ENCODE data around the gene PCDHGB3. TPM values are rescaled to one million over a fixed set of nuclear protein-coding genes. Genes with fewer than 3 reads are reported as not detected.
"Not testable (repeated sequence)": the region's sequence is repeated elsewhere in the genome, so short reads cannot be mapped to it uniquely, and the experiment has no call there.

Gene PCDHGB3
- total RNA-seq, 1 experiment from 2014 or later: 1.6 TPM

- not testable (repeated sequence) for H4K91ac ChIP-seq (ENCODE audit: insufficient read length, low read depth, low read length); H3K56ac ChIP-seq (ENCODE audit: insufficient read length, low read depth, low read length); H3K27ac Mint-ChIP-seq; H2AFZ ChIP-seq (ENCODE audit: low read length); H2AK5ac ChIP-seq (ENCODE audit: insufficient read length, low read length); H3K14ac ChIP-seq (ENCODE audit: insufficient read depth, low read length); H2BK20ac ChIP-seq (ENCODE audit: low read depth, low read length, poor library complexity, severe bottlenecking); H4K5ac ChIP-seq (ENCODE audit: insufficient read length, low read depth, low read length); H3K9ac ChIP-seq (ENCODE audit: extremely low read depth, insufficient read length, low read length); H3K27me3 Mint-ChIP-seq (ENCODE audit: low read depth); H3K79me1 ChIP-seq (ENCODE audit: insufficient read depth, low read depth, low read length, poor library complexity, severe bottlenecking); H3K18ac ChIP-seq (ENCODE audit: insufficient read length, low read depth, low read length); H3K27me3 ChIP-seq (ENCODE audit: insufficient read depth, low read length); H4K8ac ChIP-seq (replicated peaks; ENCODE audit: insufficient read length, low read depth, low read length); H4K20me1 ChIP-seq (ENCODE audit: control insufficient read depth, insufficient read depth, insufficient read length); H2BK120ac ChIP-seq (ENCODE audit: low read depth, low read length, poor library complexity, severe bottlenecking); H3K4me1 Mint-ChIP-seq; H2BK5ac ChIP-seq (ENCODE audit: insufficient read length, low read length); H3K23me2 ChIP-seq (ENCODE audit: insufficient read length, low read depth, low read length, poor library complexity, severe bottlenecking); H3K79me2 ChIP-seq (ENCODE audit: insufficient read depth, low read length); H3K4me1 ChIP-seq (ENCODE audit: insufficient read depth, low read length); H3K27ac ChIP-seq (ENCODE audit: insufficient read length, low read depth, low read length); H2BK15ac ChIP-seq (ENCODE audit: low read depth, low read length); H3K23ac ChIP-seq (ENCODE audit: insufficient read length, low read depth, low read length); H3T11ph ChIP-seq (ENCODE audit: low read length); H3K4ac ChIP-seq (ENCODE audit: low read depth, low read length); H3K4me2 ChIP-seq (ENCODE audit: insufficient read depth, insufficient read length, low read length); H2BK12ac ChIP-seq (ENCODE audit: insufficient read length, low read depth, low read length); H3K4me3 Mint-ChIP-seq
- H3K9me3 ChIP-seq (ENCODE audit: control insufficient read depth, low read depth, low read length): peaks cover 30% of the 10 kb centered on the region
- Mint-ChIP-seq H3K9me3 (peaks cover 59 to 70% of the 10 kb centered on the region in 2 experiments), H3K36me3 (ENCODE audit: insufficient read depth in 1 of 3, low read depth in 3 of 3) (peaks cover 30 to 45% (median 43%) of the 10 kb centered on the region in 3 experiments)
- no CpG with 5 or more reads among the region's 48 CpGs for WGBS (ENCODE audit: extremely low coverage, insufficient read length, low lambda C conversion rate)
- TF ChIP-seq CTCF (conservative IDR thresholded peaks at IDR 0.05): peak; percentile 30; the same call in 1 of the 3 replicates
- DNase-seq: peak; percentile 24
These were observed 5.6 kb downstream of the PCDHGB3 start for GRCh38 chr5:141375444-141376155.

Data from H9 (cell line).